Panc1 (cell line): Measurements from ENCODE around the gene PPM1L. TPM values are rescaled to one million over a fixed set of nuclear protein-coding genes. Genes with fewer than 3 reads are reported as not detected.

ENCODE experiments used
- ATAC-seq: fragments of 200-7000 bp; cut with Tn5 transposase; 2 replicates; pipeline ENCODE4 v1.9.1; 2020; ENCODE audit warnings: mild to moderate bottlenecking, moderate library complexity
- BruUV-seq: library from RNA; stranded (reverse); fragments of 400-500 nt; replicated peaks from 2 replicates; lab custom pipeline; 2021; lab: Mats Ljungman, UMichigan
- CTCF ChIA-PET: fragments of 300-600 bp; sonication (Branson Sonifier 250); formaldehyde crosslinking; loops from one replicate; lab custom pipeline; 2022; ENCODE audit warnings: antibody characterized with exemption; lab: Charles Lee
- POLR2A ChIA-PET: fragments of 300-600 bp; sonication (Branson Sonifier 250); formaldehyde crosslinking; loops from one replicate; lab custom pipeline; 2022; ENCODE audit warnings: antibody characterized with exemption; lab: Charles Lee
- DNase-seq: peaks from one replicate; pipeline ENCODE4 v3.0.0-alpha.2; 2010; ENCODE audit warnings: low read depth, low spot score
- H3K27ac ChIP-seq: 2 replicates; pipeline ENCODE4 v1.5.1; 2011; ENCODE audit warnings: mild to moderate bottlenecking, low read length, inconsistent platforms
- H3K27me3 ChIP-seq: fragments of 200-500 bp; sonication (Bioruptor generic); 2 replicates; pipeline ENCODE4 v1.6.0; 2014; ENCODE audit warnings: low read length, inconsistent platforms; ENCODE audit not compliant: control insufficient read depth, insufficient read depth
- H3K36me3 ChIP-seq: fragments of 200-500 bp; sonication (Bioruptor generic); 2 replicates; pipeline ENCODE4 v1.5.1; 2014; ENCODE audit warnings: inconsistent platforms, mild to moderate bottlenecking, low read length, moderate library complexity; ENCODE audit not compliant: control insufficient read depth, insufficient read depth
- H3K4me1 ChIP-seq: 2 replicates; pipeline ENCODE4 v1.5.1; 2011; ENCODE audit warnings: inconsistent platforms, mild to moderate bottlenecking, low read length, moderate library complexity; ENCODE audit not compliant: control insufficient read depth, insufficient read depth
- H3K4me3 ChIP-seq, 2 experiments: 2 replicates each; pipeline ENCODE4 v1.5.1; 2011 to 2012; ENCODE audit warnings: low read depth in 2 of 2, low read length in 2 of 2, mild to moderate bottlenecking in 2 of 2, inconsistent platforms in 1 of 2, moderate library complexity in 1 of 2
- H3K9me3 ChIP-seq: fragments of 200-500 bp; sonication (Bioruptor generic); 2 replicates; pipeline ENCODE4 v1.5.1; 2014; ENCODE audit warnings: low read depth, mild to moderate bottlenecking, inconsistent platforms, low read length, moderate library complexity; ENCODE audit not compliant: control insufficient read depth, insufficient read depth
- POLR2AphosphoS5 ChIP-seq: IDR thresholded peaks from 2 replicates; pipeline ENCODE4 v1.6.1; 2012; ENCODE audit warnings: mild to moderate bottlenecking, low read depth, low read length, moderate library complexity
- SIN3A ChIP-seq: IDR thresholded peaks from 2 replicates; pipeline ENCODE4 v1.6.1; 2012; ENCODE audit warnings: low read depth, mild to moderate bottlenecking, low read length, moderate library complexity, borderline replicate concordance; ENCODE audit not compliant: insufficient read depth
- TCF7L2 ChIP-seq: IDR thresholded peaks from 2 replicates; pipeline ENCODE4 v1.6.1; 2011; ENCODE audit warnings: mild to moderate bottlenecking, low read depth, low read length, inconsistent platforms
- in situ Hi-C: cut with HindIII; loops from 2 replicates; pipeline ENCODE4 v1.10.0; 2016; ENCODE audit warnings: low sequenced_read_pairs, low pct_unique_long_range_greater_than_20kb
- intact Hi-C: fragments of 100-400 bp; cut with micrococcal nuclease; formaldehyde crosslinking; loops from one replicate; pipeline ENCODE4 v1.10.0; 2022; ENCODE audit not compliant: unreplicated experiment
- total RNA-seq: library from RNA; stranded (reverse); gene quantifications from one replicate; pipeline ENCODE4 v1.2.1, GENCODE V29; 2021; ENCODE audit not compliant: unreplicated experiment
- TF ChIP-seq, protein P1 (sequence below): fragments of 450-650 bp; IDR thresholded peaks from 2 replicates; pipeline ENCODE4 v1.5.1; 2017; ENCODE audit warnings: mild to moderate bottlenecking
- TF ChIP-seq, protein P2 (sequence below), 2 experiments: IDR thresholded peaks; 2 replicates each; pipeline ENCODE4 v1.6.1; 2011 to 2012; ENCODE audit warnings: low read depth in 2 of 2, control low read depth in 1 of 2, low read length in 1 of 2, mild to moderate bottlenecking in 1 of 2, moderate library complexity in 1 of 2; ENCODE audit not compliant: insufficient read depth in 1 of 2

The PPM1L gene
- total RNA-seq, 1 experiment from 2014 or later = 23.8 TPM

DNA sequence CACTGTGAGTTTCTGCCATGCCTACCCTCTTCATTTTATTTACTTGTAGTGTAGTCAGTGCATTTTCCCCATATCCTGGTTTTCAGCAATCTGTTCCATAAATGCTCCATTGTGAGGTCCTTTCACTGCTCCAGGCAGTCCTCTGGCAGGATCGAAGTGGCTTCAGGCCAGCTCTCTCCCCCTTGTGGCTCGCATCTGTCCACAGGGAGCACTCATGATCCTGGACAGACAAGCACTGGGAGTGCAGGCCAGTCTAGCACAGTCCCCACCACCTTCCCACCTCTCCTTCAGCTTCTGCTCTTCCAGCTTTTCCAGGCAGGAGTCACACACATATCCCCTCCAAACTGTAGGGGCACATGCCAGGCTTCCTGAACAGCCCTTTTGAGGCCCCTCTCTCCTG is 173.6 kb downstream of the PPM1L start:
- H3K4me1 ChIP-seq = peaks cover 4% of the 10 kb centered on the region; the same call in 1 of the 2 replicates
- CTCF ChIA-PET = interaction anchor here (0.5 kb wide), 2 partner anchors 50 to 318 kb away, joined by 3 to 4 read pairs; no protein-coding TSS in a partner anchor
- H3K9me3 ChIP-seq = no peaks in the 10 kb centered on the region
- intact Hi-C loops = loop anchor here (5.0 kb wide), 1 partner anchor 222 kb away; no protein-coding TSS in a partner anchor
- POLR2A ChIA-PET = no interaction called here
- H3K4me3 ChIP-seq = no peak overlapping the region
- H3K27ac ChIP-seq = no peak overlapping the region
- H3K27me3 ChIP-seq = no peaks in the 10 kb centered on the region
- no peak for TF ChIP-seq TCF7L2
- TF ChIP-seq, protein P1, sequence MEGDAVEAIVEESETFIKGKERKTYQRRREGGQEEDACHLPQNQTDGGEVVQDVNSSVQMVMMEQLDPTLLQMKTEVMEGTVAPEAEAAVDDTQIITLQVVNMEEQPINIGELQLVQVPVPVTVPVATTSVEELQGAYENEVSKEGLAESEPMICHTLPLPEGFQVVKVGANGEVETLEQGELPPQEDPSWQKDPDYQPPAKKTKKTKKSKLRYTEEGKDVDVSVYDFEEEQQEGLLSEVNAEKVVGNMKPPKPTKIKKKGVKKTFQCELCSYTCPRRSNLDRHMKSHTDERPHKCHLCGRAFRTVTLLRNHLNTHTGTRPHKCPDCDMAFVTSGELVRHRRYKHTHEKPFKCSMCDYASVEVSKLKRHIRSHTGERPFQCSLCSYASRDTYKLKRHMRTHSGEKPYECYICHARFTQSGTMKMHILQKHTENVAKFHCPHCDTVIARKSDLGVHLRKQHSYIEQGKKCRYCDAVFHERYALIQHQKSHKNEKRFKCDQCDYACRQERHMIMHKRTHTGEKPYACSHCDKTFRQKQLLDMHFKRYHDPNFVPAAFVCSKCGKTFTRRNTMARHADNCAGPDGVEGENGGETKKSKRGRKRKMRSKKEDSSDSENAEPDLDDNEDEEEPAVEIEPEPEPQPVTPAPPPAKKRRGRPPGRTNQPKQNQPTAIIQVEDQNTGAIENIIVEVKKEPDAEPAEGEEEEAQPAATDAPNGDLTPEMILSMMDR = peak; percentile 8; the same call in 1 of the 2 replicates
- in situ Hi-C loops = no loop called here
- no peaks in the 10 kb centered on the region for H3K36me3 ChIP-seq
- BruUV-seq = no TSS peak
- DNase-seq = no peak
- peak; percentile 88 for ATAC-seq

DNA sequence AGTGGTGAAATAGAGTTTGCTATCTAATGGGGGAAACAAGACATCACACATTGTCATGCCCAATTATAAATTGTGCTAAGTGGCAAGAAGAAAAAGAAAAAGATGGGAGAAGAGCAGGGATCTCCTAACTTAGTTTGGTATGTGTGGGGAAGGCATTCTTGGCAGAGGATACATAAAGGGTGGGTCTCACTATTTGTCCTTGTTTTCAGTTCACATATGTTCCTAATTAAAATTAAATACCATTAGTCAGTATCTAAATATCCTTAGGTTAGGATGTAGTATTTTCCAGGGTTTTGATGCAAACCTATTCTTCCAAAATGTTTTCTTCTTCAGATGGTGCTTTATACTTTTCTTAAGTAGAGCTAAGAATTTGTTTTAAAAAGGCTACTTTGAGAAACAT is 175.4 kb downstream of the PPM1L start:
- Histone ChIP-seq H3K36me3 (no peaks in the 10 kb centered on the region), H3K4me1 (peaks cover 4% of the 10 kb centered on the region; the same call in 1 of the 2 replicates), H3K27ac (no peak overlapping the region), H3K9me3 (no peaks in the 10 kb centered on the region), H3K27me3 (no peaks in the 10 kb centered on the region), H3K4me3 (no peak overlapping the region)
- ATAC-seq = no peak
- CTCF ChIA-PET = no interaction called here
- BruUV-seq = no TSS peak
- DNase-seq = no peak
- in situ Hi-C loops (no loop called here), intact Hi-C loops (loop anchor here (10.0 kb wide), 1 partner anchor 177 kb away; the partner anchor contains the start of gene PPM1L)
- TF ChIP-seq SIN3A = no peak
- no peak for TF ChIP-seq TCF7L2
- TF ChIP-seq, protein P1 = no peak
- POLR2A ChIA-PET = no interaction called here

DNA sequence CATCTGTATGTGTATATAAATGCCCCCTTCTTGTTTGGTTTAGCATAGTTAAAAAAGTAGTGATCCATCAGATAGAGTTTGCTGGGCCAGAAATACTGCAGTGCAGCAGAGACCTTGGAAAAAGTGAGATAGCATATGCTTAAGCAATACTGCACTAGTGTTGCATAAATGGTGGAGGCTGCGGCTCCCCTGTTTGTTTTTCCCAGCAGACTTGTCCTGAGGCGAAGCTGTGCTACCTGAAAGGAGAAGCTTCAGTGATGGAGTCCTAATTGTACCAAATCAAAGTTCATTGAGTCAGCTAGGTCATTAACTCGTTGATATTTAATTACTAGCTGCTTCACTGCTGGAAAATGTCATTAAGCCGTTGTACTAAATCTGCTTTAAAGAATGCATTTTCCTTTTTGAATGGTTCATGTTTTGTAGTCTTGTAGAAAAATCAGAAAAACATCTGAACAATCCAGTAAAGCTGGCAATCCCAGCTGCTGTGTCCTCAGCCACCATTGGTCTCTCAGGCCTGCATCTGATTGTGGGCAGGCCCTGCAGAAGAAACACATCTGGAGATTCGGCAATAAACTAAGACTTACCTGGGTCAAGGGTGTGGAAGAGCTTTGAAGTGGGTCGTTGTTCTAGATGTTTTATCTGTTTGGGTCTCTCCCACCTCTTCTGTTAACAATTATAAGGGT is 179.5 kb downstream of the PPM1L start:
- no peak overlapping the region for H3K27ac ChIP-seq
- no peak overlapping the region for H3K4me3 ChIP-seq
- TF ChIP-seq SIN3A (no peak), POLR2AphosphoS5 (no peak), TCF7L2 (no peak)
- TF ChIP-seq, protein P1 = no peak
- TF ChIP-seq, protein P2, sequence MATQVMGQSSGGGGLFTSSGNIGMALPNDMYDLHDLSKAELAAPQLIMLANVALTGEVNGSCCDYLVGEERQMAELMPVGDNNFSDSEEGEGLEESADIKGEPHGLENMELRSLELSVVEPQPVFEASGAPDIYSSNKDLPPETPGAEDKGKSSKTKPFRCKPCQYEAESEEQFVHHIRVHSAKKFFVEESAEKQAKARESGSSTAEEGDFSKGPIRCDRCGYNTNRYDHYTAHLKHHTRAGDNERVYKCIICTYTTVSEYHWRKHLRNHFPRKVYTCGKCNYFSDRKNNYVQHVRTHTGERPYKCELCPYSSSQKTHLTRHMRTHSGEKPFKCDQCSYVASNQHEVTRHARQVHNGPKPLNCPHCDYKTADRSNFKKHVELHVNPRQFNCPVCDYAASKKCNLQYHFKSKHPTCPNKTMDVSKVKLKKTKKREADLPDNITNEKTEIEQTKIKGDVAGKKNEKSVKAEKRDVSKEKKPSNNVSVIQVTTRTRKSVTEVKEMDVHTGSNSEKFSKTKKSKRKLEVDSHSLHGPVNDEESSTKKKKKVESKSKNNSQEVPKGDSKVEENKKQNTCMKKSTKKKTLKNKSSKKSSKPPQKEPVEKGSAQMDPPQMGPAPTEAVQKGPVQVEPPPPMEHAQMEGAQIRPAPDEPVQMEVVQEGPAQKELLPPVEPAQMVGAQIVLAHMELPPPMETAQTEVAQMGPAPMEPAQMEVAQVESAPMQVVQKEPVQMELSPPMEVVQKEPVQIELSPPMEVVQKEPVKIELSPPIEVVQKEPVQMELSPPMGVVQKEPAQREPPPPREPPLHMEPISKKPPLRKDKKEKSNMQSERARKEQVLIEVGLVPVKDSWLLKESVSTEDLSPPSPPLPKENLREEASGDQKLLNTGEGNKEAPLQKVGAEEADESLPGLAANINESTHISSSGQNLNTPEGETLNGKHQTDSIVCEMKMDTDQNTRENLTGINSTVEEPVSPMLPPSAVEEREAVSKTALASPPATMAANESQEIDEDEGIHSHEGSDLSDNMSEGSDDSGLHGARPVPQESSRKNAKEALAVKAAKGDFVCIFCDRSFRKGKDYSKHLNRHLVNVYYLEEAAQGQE (IDR thresholded peaks at IDR 0.05; ENCODE audit: insufficient read depth in 1 of 2, low read depth in 2 of 2, low read length in 1 of 2) = no peak
- no peaks in the 10 kb centered on the region for H3K9me3 ChIP-seq
- DNase-seq (no peak), ATAC-seq (no peak)
- ChIA-PET CTCF (no interaction called here), POLR2A (no interaction called here)
- intact Hi-C loops (loop anchor here (10.0 kb wide), 1 partner anchor 181 kb away; the partner anchor contains the start of gene PPM1L), in situ Hi-C loops (no loop called here)
- no peaks in the 10 kb centered on the region for H3K36me3 ChIP-seq
- BruUV-seq = no TSS peak
- H3K27me3 ChIP-seq = no peaks in the 10 kb centered on the region
- no peaks in the 10 kb centered on the region for H3K4me1 ChIP-seq
